Measurements from ENCODE around the gene EFCAB5.
"Not testable (repeated sequence)": the region's sequence is repeated elsewhere in the genome, so short reads cannot be mapped to it uniquely, and the experiment has no call there.

EFCAB5 gene

GRCh38 chr17:30031214-30031869, 89.9 kb downstream of the EFCAB5 start:
- H3K4me2 ChIP-seq (ENCODE audit: low read length), result no peak overlapping the region
- no peaks in the 10 kb centered on the region for H3K4me1 ChIP-seq (ENCODE audit: control insufficient read depth, low read depth, low read length)
- H3K27ac ChIP-seq (ENCODE audit: low read depth, low read length), result no peak overlapping the region
- no peak overlapping the region for H3K4me3 ChIP-seq (ENCODE audit: low read length)
- no peak overlapping the region for H2AK5ac ChIP-seq (ENCODE audit: low read length)
- no peak overlapping the region for H2BK5ac ChIP-seq (ENCODE audit: low read length)
- H3K23ac ChIP-seq (ENCODE audit: low read length), result no peak overlapping the region
- H4K8ac ChIP-seq (ENCODE audit: low read depth, low read length), result no peak overlapping the region
- H3K4ac ChIP-seq (ENCODE audit: low read depth, low read length), result no peak overlapping the region
- no peak overlapping the region for H4K5ac ChIP-seq (ENCODE audit: low read length)
- H3K79me2 ChIP-seq (ENCODE audit: control insufficient read depth, insufficient read depth, low read length), result no peaks in the 10 kb centered on the region
- H2BK120ac ChIP-seq (ENCODE audit: low read depth, low read length), result no peak overlapping the region
- no peak for DNase-seq
- no peaks in the 10 kb centered on the region for H3K27me3 ChIP-seq (ENCODE audit: insufficient read depth, low read length, poor library complexity)
- H3K9ac ChIP-seq (ENCODE audit: low read length), result no peak overlapping the region
- no peak overlapping the region for H3K56ac ChIP-seq (ENCODE audit: low read length)
- H3K36me3 ChIP-seq (ENCODE audit: control insufficient read depth, insufficient read depth, low read length), result no peaks in the 10 kb centered on the region
- H3K79me1 ChIP-seq (ENCODE audit: low read length), result no peaks in the 10 kb centered on the region
- no peak overlapping the region for H3K18ac ChIP-seq (ENCODE audit: low read length)
- no CpG with 5 or more reads among the region's 4 CpGs for WGBS (ENCODE audit: extremely low coverage, insufficient coverage, low lambda C conversion rate)
- H2BK15ac ChIP-seq (replicated peaks; ENCODE audit: low read depth), result no peak overlapping the region

- Histone ChIP-seq H3K4me1 (ENCODE audit: control insufficient read depth, low read depth, low read length) (no peaks in the 10 kb centered on the region), H2BK120ac (ENCODE audit: low read depth, low read length) (no peak overlapping the region), H3K23ac (ENCODE audit: low read length) (no peak overlapping the region), H4K8ac (ENCODE audit: low read depth, low read length) (no peak overlapping the region), H3K4me3 (ENCODE audit: low read length) (no peak overlapping the region), H3K18ac (ENCODE audit: low read length) (no peak overlapping the region), H2AK5ac (ENCODE audit: low read length) (no peak overlapping the region), H3K56ac (ENCODE audit: low read length) (no peak overlapping the region), H3K27ac (ENCODE audit: low read depth, low read length) (no peak overlapping the region), H3K4me2 (ENCODE audit: low read length) (no peak overlapping the region), H3K79me1 (ENCODE audit: low read length) (no peaks in the 10 kb centered on the region), H3K27me3 (ENCODE audit: insufficient read depth, low read length, poor library complexity) (no peaks in the 10 kb centered on the region), H3K36me3 (ENCODE audit: control insufficient read depth, insufficient read depth, low read length) (no peaks in the 10 kb centered on the region), H2BK15ac (replicated peaks; ENCODE audit: low read depth) (no peak overlapping the region), H2BK5ac (ENCODE audit: low read length) (no peak overlapping the region), H4K5ac (ENCODE audit: low read length) (no peak overlapping the region), H3K79me2 (ENCODE audit: control insufficient read depth, insufficient read depth, low read length) (no peaks in the 10 kb centered on the region), H3K4ac (ENCODE audit: low read depth, low read length) (no peak overlapping the region), H3K9ac (ENCODE audit: low read length) (no peak overlapping the region)
- DNase-seq, result no peak
- no CpG with 5 or more reads among the region's 2 CpGs for WGBS (ENCODE audit: extremely low coverage, insufficient coverage, low lambda C conversion rate)
These were observed 93.9 kb downstream of the EFCAB5 start for GRCh38 chr17:30035369-30035768.

- not testable (repeated sequence) for H4K8ac ChIP-seq (ENCODE audit: low read depth, low read length); H3K4me1 ChIP-seq (ENCODE audit: control insufficient read depth, low read depth, low read length); H3K56ac ChIP-seq (ENCODE audit: low read length); H3K4me2 ChIP-seq (ENCODE audit: low read length); H3K18ac ChIP-seq (ENCODE audit: low read length); H2BK120ac ChIP-seq (ENCODE audit: low read depth, low read length); H3K4me3 ChIP-seq (ENCODE audit: low read length); H3K27ac ChIP-seq (ENCODE audit: low read depth, low read length); H3K36me3 ChIP-seq (ENCODE audit: control insufficient read depth, insufficient read depth, low read length); H4K5ac ChIP-seq (ENCODE audit: low read length); H2BK15ac ChIP-seq (replicated peaks; ENCODE audit: low read depth); H3K27me3 ChIP-seq (ENCODE audit: insufficient read depth, low read length, poor library complexity); H2AK5ac ChIP-seq (ENCODE audit: low read length); H3K9ac ChIP-seq (ENCODE audit: low read length); H3K79me2 ChIP-seq (ENCODE audit: control insufficient read depth, insufficient read depth, low read length); H3K79me1 ChIP-seq (ENCODE audit: low read length); H3K23ac ChIP-seq (ENCODE audit: low read length); H3K4ac ChIP-seq (ENCODE audit: low read depth, low read length); H2BK5ac ChIP-seq (ENCODE audit: low read length); DNase-seq
- no CpG with 5 or more reads among the region's 5 CpGs for WGBS (ENCODE audit: extremely low coverage, insufficient coverage, low lambda C conversion rate)
These were observed 99.5 kb downstream of the EFCAB5 start for GRCh38 chr17:30040719-30041518.

- Histone ChIP-seq H2BK120ac (ENCODE audit: low read depth, low read length) (no peak overlapping the region), H4K5ac (ENCODE audit: low read length) (no peak overlapping the region), H4K8ac (ENCODE audit: low read depth, low read length) (no peak overlapping the region), H3K18ac (ENCODE audit: low read length) (no peak overlapping the region), H3K23ac (ENCODE audit: low read length) (no peak overlapping the region), H3K36me3 (ENCODE audit: control insufficient read depth, insufficient read depth, low read length) (no peaks in the 10 kb centered on the region), H3K9ac (ENCODE audit: low read length) (no peak overlapping the region), H3K79me2 (ENCODE audit: control insufficient read depth, insufficient read depth, low read length) (no peaks in the 10 kb centered on the region), H3K27ac (ENCODE audit: low read depth, low read length) (no peak overlapping the region), H2AK5ac (ENCODE audit: low read length) (no peak overlapping the region), H3K27me3 (ENCODE audit: insufficient read depth, low read length, poor library complexity) (no peaks in the 10 kb centered on the region), H2BK15ac (replicated peaks; ENCODE audit: low read depth) (no peak overlapping the region), H2BK5ac (ENCODE audit: low read length) (no peak overlapping the region), H3K4me1 (ENCODE audit: control insufficient read depth, low read depth, low read length) (no peaks in the 10 kb centered on the region), H3K4ac (ENCODE audit: low read depth, low read length) (no peak overlapping the region), H3K79me1 (ENCODE audit: low read length) (no peaks in the 10 kb centered on the region), H3K56ac (ENCODE audit: low read length) (no peak overlapping the region), H3K4me3 (ENCODE audit: low read length) (no peak overlapping the region), H3K4me2 (ENCODE audit: low read length) (no peak overlapping the region)
- no peak for DNase-seq
These were observed 100.1 kb downstream of the EFCAB5 start for GRCh38 chr17:30041551-30041950.

- no peak overlapping the region for H2BK15ac ChIP-seq (replicated peaks; ENCODE audit: low read depth)
- H4K5ac ChIP-seq (ENCODE audit: low read length), result no peak overlapping the region
- no peak overlapping the region for H3K23ac ChIP-seq (ENCODE audit: low read length)
- no peaks in the 10 kb centered on the region for H3K79me1 ChIP-seq (ENCODE audit: low read length)
- H3K27ac ChIP-seq (ENCODE audit: low read depth, low read length), result no peak overlapping the region
- no peak overlapping the region for H2AK5ac ChIP-seq (ENCODE audit: low read length)
- no peaks in the 10 kb centered on the region for H3K79me2 ChIP-seq (ENCODE audit: control insufficient read depth, insufficient read depth, low read length)
- H3K4me1 ChIP-seq (ENCODE audit: control insufficient read depth, low read depth, low read length), result no peaks in the 10 kb centered on the region
- no peak overlapping the region for H3K18ac ChIP-seq (ENCODE audit: low read length)
- no peak overlapping the region for H2BK120ac ChIP-seq (ENCODE audit: low read depth, low read length)
- H3K4me3 ChIP-seq (ENCODE audit: low read length), result no peak overlapping the region
- no CpG with 5 or more reads among the region's 4 CpGs for WGBS (ENCODE audit: extremely low coverage, insufficient coverage, low lambda C conversion rate)
- H2BK5ac ChIP-seq (ENCODE audit: low read length), result no peak overlapping the region
- no peaks in the 10 kb centered on the region for H3K36me3 ChIP-seq (ENCODE audit: control insufficient read depth, insufficient read depth, low read length)
- no peak overlapping the region for H3K56ac ChIP-seq (ENCODE audit: low read length)
- H3K9ac ChIP-seq (ENCODE audit: low read length), result no peak overlapping the region
- H3K4ac ChIP-seq (ENCODE audit: low read depth, low read length), result no peak overlapping the region
- no peak overlapping the region for H3K4me2 ChIP-seq (ENCODE audit: low read length)
- no peak for DNase-seq
- H4K8ac ChIP-seq (ENCODE audit: low read depth, low read length), result no peak overlapping the region
- H3K27me3 ChIP-seq (ENCODE audit: insufficient read depth, low read length, poor library complexity), result no peaks in the 10 kb centered on the region
These were observed 120.9 kb downstream of the EFCAB5 start for GRCh38 chr17:30062372-30062771.

Measured in mesendoderm (in vitro differentiated cells).